ENCODE results near the gene FCHO1. TPM values are rescaled to one million over a fixed set of nuclear protein-coding genes. Genes with fewer than 3 reads are reported as not detected.

Gene FCHO1
- total RNA-seq, 1 donor from 2014 or later: 0.98 TPM

DNA sequence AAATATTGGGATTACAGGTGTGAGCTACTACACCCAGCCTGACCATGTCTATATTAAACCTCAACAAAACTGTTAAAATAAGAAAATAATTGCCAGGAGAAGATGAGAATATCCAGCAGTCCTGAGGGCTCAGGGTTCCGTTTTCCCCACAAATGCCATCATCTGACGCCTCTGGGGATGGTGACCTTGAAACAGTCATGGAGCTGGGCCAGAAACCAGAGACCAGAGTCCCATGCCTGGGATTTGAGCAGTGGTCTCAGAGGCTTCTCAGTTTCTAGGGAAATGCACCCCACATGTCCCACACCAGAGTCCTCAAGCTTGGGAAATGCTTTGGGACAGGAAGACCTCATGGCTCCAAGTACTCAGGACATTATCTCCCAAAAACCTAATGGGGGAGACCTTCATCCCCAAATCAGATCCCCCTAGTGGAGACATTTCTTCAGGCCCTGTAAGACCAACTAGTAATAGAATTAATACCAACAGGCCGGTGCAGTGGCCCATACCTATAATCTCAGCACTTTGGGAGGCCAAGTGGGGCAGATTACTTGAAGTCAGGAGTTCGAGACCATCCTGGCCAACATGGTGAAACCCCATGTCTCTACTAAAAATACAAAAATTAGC, 34.9 kb upstream of the FCHO1 start:
- no peak for DNase-seq (ENCODE audit: low spot score, unreplicated experiment)
- H3K4me3 Mint-ChIP-seq (ENCODE audit: low read depth): no peak overlapping the region
- peaks cover 18% of the 10 kb centered on the region for H3K4me1 Mint-ChIP-seq (ENCODE audit: low read depth)
- no peak overlapping the region for H3K27ac Mint-ChIP-seq
- peaks cover under 1% of the 10 kb centered on the region for H3K36me3 Mint-ChIP-seq (ENCODE audit: insufficient read depth)
- TF ChIP-seq, protein P1, sequence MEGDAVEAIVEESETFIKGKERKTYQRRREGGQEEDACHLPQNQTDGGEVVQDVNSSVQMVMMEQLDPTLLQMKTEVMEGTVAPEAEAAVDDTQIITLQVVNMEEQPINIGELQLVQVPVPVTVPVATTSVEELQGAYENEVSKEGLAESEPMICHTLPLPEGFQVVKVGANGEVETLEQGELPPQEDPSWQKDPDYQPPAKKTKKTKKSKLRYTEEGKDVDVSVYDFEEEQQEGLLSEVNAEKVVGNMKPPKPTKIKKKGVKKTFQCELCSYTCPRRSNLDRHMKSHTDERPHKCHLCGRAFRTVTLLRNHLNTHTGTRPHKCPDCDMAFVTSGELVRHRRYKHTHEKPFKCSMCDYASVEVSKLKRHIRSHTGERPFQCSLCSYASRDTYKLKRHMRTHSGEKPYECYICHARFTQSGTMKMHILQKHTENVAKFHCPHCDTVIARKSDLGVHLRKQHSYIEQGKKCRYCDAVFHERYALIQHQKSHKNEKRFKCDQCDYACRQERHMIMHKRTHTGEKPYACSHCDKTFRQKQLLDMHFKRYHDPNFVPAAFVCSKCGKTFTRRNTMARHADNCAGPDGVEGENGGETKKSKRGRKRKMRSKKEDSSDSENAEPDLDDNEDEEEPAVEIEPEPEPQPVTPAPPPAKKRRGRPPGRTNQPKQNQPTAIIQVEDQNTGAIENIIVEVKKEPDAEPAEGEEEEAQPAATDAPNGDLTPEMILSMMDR (IDR thresholded peaks at IDR 0.05; ENCODE audit: unreplicated experiment): no peak
- no peaks in the 10 kb centered on the region for H3K9me3 Mint-ChIP-seq (ENCODE audit: low read depth)
- H3K27me3 Mint-ChIP-seq: no peaks in the 10 kb centered on the region

DNA sequence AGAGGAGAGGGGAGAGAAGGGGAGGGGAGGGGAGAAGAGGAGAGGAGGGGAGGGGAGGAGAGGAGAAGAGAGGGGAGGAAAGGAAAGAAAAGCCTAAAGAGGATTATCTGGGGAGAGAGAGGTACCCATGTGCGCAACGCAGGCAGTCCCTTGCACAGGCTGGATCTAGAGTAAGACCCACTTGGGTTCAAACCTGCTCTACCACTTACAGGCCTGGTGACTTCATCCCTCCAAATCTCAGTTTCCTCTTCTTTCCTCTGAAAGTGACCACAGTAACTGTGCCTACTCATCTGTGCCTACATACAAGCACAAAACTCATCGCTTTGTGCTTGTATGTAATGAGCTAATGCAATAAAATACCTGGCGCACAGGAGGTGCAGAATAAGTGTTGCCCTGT, 32.7 kb upstream of the FCHO1 start:
- Mint-ChIP-seq H3K9me3 (ENCODE audit: low read depth) (no peaks in the 10 kb centered on the region), H3K4me3 (ENCODE audit: low read depth) (peak overlapping the region; percentile 80), H3K4me1 (ENCODE audit: low read depth) (peaks cover 16% of the 10 kb centered on the region), H3K27me3 (no peaks in the 10 kb centered on the region), H3K27ac (peak overlapping the region; percentile 65), H3K36me3 (ENCODE audit: insufficient read depth) (peaks cover 3% of the 10 kb centered on the region)
- DNase-seq (ENCODE audit: low spot score, unreplicated experiment): no peak
- TF ChIP-seq, protein P1 (IDR thresholded peaks at IDR 0.05; ENCODE audit: unreplicated experiment): no peak

DNA sequence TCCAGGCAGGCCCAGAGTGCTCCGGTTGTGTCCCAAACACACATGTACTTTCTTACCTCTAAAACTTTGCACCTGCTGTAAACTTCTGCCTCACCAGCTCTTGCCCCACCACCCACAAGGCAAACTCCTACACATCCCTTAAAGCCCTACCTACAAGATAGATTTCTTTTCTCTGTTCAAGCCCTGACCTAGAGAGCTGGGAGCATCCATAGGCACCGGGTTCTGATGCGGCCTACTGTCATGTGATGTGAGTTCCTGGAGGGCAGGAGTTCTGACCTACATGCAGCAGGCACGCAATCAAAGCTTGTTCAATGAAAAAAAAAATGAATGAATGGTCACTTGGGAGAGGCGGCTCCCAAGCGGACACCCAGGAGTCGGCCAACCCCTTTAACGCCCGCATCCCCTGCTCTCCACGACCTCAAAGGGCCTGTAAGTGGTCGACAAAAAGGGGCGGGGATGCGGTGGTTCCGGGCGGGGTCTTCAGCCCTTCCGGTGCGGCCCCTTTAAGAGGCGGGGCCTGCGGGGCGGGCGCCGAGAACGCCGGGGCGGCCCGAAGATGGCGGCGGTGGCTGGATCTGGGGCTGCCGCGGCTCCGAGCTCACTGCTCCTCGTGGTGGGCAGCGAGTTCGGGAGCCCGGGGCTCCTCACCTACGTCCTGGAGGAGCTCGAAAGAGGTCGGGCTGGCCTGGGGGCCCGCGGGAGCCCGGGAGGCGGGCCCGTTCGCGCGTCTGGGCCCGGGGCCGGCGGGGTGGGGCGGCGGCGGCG, 32.1 kb upstream of the FCHO1 start, which contains the start of gene MAP1S:
MAP1S (plus strand) TSS at position 534 of the 765 bp plus-strand sequence; CDS start at position 557, 23 bp downstream.
- TF ChIP-seq, protein P1 (IDR thresholded peaks at IDR 0.05; ENCODE audit: unreplicated experiment): no peak
- no peaks in the 10 kb centered on the region for H3K9me3 Mint-ChIP-seq (ENCODE audit: low read depth)
- peaks cover 16% of the 10 kb centered on the region for H3K4me1 Mint-ChIP-seq (ENCODE audit: low read depth)

DNA sequence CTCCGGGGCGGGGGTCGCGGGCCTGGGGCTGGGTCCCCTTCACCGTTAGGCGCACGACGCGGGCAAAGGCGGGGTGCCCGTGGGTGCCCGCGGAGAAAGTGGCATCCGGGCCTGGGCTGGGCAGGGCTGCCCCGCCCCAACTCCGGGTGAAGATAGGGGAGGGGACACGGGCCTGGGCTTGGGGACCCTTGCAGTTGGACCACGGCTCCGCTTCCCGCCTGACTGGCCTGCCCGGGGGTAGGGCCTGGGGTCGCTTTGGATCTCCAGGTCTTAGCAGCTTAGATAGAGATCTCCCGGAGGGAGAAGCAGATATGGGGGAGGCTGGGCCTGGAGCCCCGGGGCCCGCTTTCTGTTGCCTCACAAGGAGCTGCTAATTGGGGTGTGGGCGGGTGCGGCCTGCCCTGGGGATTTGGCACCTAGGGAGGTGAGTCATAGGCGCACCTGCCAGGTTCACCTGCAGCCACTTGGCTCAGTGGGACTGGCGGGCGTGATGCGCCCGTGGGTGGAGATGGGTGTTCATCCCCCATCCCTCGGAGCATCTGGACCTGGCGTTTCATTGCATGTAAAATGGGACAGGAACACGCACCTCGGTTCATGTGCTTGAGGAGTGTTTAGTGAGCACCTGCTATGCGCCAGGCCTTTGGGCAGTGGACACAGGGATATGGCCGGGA, 31.4 kb upstream of the FCHO1 start:
- Mint-ChIP-seq H3K4me1 (ENCODE audit: low read depth) (peaks cover 16% of the 10 kb centered on the region), H3K4me3 (ENCODE audit: low read depth) (peak overlapping the region; percentile 80), H3K27me3 (no peaks in the 10 kb centered on the region), H3K27ac (peak overlapping the region; percentile 84), H3K36me3 (ENCODE audit: insufficient read depth) (peaks cover 6% of the 10 kb centered on the region), H3K9me3 (ENCODE audit: low read depth) (no peaks in the 10 kb centered on the region)
- TF ChIP-seq, protein P1 (IDR thresholded peaks at IDR 0.05; ENCODE audit: unreplicated experiment): no peak
- no peak for DNase-seq (ENCODE audit: low spot score, unreplicated experiment)

More for the DNA sequence above, 32.1 kb upstream of the FCHO1 start, which contains the start of gene MAP1S:
- Mint-ChIP-seq H3K4me3 (ENCODE audit: low read depth) (peak within 1 kb of the TSS; percentile 80), H3K27ac (peak within 1 kb of the TSS; percentile 84), H3K27me3 (no peaks in the 10 kb centered on the region), H3K36me3 (ENCODE audit: insufficient read depth) (peaks cover 3% of the 10 kb centered on the region)
- DNase-seq (ENCODE audit: low spot score, unreplicated experiment): peak; percentile 66

DNA sequence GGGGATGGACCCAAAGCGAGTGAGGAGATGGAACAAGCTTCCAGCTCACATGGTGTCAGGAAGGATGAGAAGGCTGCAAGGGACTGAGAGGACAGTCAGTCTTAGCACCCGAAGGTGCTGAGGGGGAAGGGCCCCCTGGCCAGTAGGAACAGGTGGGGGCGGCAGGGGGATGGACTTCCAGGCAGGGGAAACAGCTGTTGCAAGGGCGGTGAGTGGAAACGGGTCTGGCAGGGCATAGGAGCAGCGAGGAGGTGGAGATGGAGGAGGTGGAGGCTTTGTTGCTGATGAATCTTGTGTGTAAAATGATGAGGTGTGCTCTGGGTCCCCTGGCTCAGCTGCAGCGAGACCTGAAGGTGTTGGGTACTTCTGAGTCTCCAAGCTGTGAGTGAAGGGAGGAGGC, 30.8 kb upstream of the FCHO1 start:
- peaks cover 9% of the 10 kb centered on the region for H3K36me3 Mint-ChIP-seq (ENCODE audit: insufficient read depth)
- H3K27me3 Mint-ChIP-seq: no peaks in the 10 kb centered on the region
- H3K4me1 Mint-ChIP-seq (ENCODE audit: low read depth): peaks cover 16% of the 10 kb centered on the region
- TF ChIP-seq, protein P1 (IDR thresholded peaks at IDR 0.05; ENCODE audit: unreplicated experiment): no peak
- H3K9me3 Mint-ChIP-seq (ENCODE audit: low read depth): no peaks in the 10 kb centered on the region
- H3K27ac Mint-ChIP-seq: peak overlapping the region; percentile 84
- no peak for DNase-seq (ENCODE audit: low spot score, unreplicated experiment)
- peak overlapping the region; percentile 80 for H3K4me3 Mint-ChIP-seq (ENCODE audit: low read depth)
